H1 (cell line): Measurements from ENCODE around the gene DCXR. TPM values are rescaled to one million over a fixed set of nuclear protein-coding genes. Genes with fewer than 3 reads are reported as not detected.

Experiments
- CREB1 ChIP-seq: IDR thresholded peaks from 2 replicates; pipeline ENCODE4 v1.6.1; 2012; ENCODE audit warnings: inconsistent platforms
- EZH2 ChIP-seq: fragments of 200-600 bp; sonication (generic); IDR thresholded peaks from 2 replicates; pipeline ENCODE4 v1.7.1; 2012; ENCODE audit warnings: low read depth, mild to moderate bottlenecking, moderate library complexity, low read length, inconsistent platforms; ENCODE audit not compliant: severe bottlenecking
- RNF2 ChIP-seq: fragments of 200-900, 300-1000 bp; sonication (generic); IDR thresholded peaks from 2 replicates; pipeline ENCODE4 v1.7.1; 2016; ENCODE audit warnings: borderline replicate concordance, low read depth, mild to moderate bottlenecking, antibody characterized with exemption, low read length; ENCODE audit not compliant: poor library complexity, severe bottlenecking; ENCODE audit errors: missing control alignments
- YY1 ChIP-seq: IDR thresholded peaks from 2 replicates; pipeline ENCODE4 v1.6.1; 2011; ENCODE audit warnings: low read depth, mild to moderate bottlenecking, low read length
- polyA plus RNA-seq, 7 experiments: library from polyadenylated mRNA; depleted of rRNA in 3 of 7; stranded (reverse) in 5 of 7; unstranded in 2 of 7; fragments of >200 nt in 5 of 7; fragments of 200-250 nt in 2 of 7; gene quantifications; 1 replicate in 5 of 7; 2 replicates in 1 of 7; 4 replicates in 1 of 7; pipeline versions ENCODE4 v1.2.1 to v1.2.3, GENCODE V29; 2011 to 2013; ENCODE audit warnings: missing spikeins in 2 of 7, mixed read lengths in 2 of 7
- total RNA-seq: library from RNA; stranded (reverse); fragmentation: NEBNext Ultra II Directional; extraction: Animal tissue kit (Norgen Biotek cat#: 25700); gene quantifications from 2 replicates; pipeline ENCODE4 v1.2.1, GENCODE V29; 2021

DCXR gene
- total and polyA plus RNA-seq, 2 of the 8 experiments (the other 6 are each of a cell fraction or from before 2014, with no cell fraction given), result 96.3 to 212 TPM

GRCh38 chr17:82037889-82038195 is 345 bp upstream of the DCXR start (continued):
- no peak for TF ChIP-seq RNF2
- no peak for TF ChIP-seq CREB1
- no peak for TF ChIP-seq YY1
- TF ChIP-seq EZH2, result no peak
- TF ChIP-seq, all 59 proteins: peak for 0
